ENCODE measurements around the gene TNS3.

DNA sequence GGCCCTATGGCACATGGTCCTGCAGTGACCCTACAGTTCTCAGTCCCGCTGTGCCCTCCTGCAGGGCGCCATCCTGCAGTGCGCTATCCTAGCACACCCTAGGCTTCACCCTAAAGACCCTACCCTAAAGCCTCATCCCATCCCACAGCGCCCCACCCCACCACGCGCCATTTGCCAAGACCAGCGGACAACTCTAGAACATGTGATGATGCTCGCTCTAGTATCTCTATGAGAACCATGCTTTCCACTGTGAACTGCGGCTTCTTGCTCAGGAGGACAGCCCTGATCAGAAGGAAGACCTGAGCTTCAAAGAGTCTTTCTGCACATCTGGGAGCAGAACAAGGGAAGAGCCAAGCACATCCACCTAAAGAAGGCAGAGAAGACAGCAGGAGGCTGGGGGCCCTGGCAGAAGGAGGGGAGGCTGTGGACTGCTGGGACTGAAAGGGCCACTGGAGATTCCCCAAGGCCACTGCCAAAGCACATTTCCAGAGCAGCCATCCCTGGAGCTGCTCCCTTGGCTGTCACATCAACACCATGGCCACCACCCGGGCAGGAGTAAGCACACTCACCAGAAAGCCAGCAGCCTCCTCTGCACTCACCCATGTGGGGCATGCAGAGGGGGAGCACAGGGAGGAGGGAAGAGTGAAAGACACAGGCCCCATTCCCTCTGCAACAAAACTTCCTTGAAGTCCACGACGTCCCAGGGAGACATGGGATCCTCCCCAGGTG lies 134.1 kb downstream of the TNS3 start:
- no peak for TF ChIP-seq ARHGAP35 (IDR thresholded peaks at IDR 0.05; ENCODE audit: partially characterized antibody)
- TF ChIP-seq USF1 (CRISPR knock-in tag; IDR thresholded peaks at IDR 0.05): no peak
- TF ChIP-seq EZH2 (IDR thresholded peaks at IDR 0.05; ENCODE audit: borderline replicate concordance, low read depth, low read length): no peak
- TF ChIP-seq MTA2 (IDR thresholded peaks at IDR 0.05; ENCODE audit: low read depth): no peak
- TF ChIP-seq FOXK1 (CRISPR knock-in tag; IDR thresholded peaks at IDR 0.05; ENCODE audit: borderline replicate concordance): no peak
- no peak for TF ChIP-seq BMI1 (IDR thresholded peaks at IDR 0.05; ENCODE audit: low read length)
- TF ChIP-seq DEAF1 (CRISPR knock-in tag; IDR thresholded peaks at IDR 0.05): no peak
- no peak for TF ChIP-seq NCOA4 (IDR thresholded peaks at IDR 0.05; ENCODE audit: partially characterized antibody)
